ENCODE data around the gene NKAP. TPM values are rescaled to one million over a fixed set of nuclear protein-coding genes. Genes with fewer than 3 reads are reported as not detected.

The NKAP gene
- total and polyA plus RNA-seq, 2 of the 13 experiments (the other 11 are each of a cell fraction or from before 2014, with no cell fraction given), result 3.6 to 6.1 TPM

GRCh38 chrX:119970574-119970973 lies 27.0 kb upstream of the NKAP start:
- in situ Hi-C loops (cut with HindIII; ENCODE audit: extremely low pct_ligation_motif_present, low pct_unique_long_range_greater_than_20kb) (no loop called here), intact Hi-C loops (cut with micrococcal nuclease; ENCODE audit: unreplicated experiment) (no loop called here)
- ChIA-PET CTCF (ENCODE audit: low intra/inter-chr PET ratio, low total read pairs) (no interaction called here), POLR2A (no interaction called here)
- no peaks in the 10 kb centered on the region for H3K36me3 ChIP-seq (replicated peaks in 1 of 2; ENCODE audit: control insufficient read depth in 1 of 2, insufficient read depth in 2 of 2, low read length in 2 of 2)
- no TSS peak for BruUV-seq (replicated peaks)
- H3K79me2 ChIP-seq (ENCODE audit: insufficient read depth, low read length), result no peaks in the 10 kb centered on the region
- H3K9me3 ChIP-seq (ENCODE audit: low read length), result no peaks in the 10 kb centered on the region
- ATAC-seq, result no peak
- no peak overlapping the region for H3K9ac ChIP-seq (ENCODE audit: insufficient read depth, low read depth, low read length)
- no peak overlapping the region for H3K4me3 ChIP-seq (replicated peaks in 1 of 3; ENCODE audit: insufficient read depth in 1 of 3, low read depth in 2 of 3, low read length in 3 of 3)
- peak overlapping the region; percentile 24 for H3K4me2 ChIP-seq (ENCODE audit: low read depth, low read length)
- no peaks in the 10 kb centered on the region for H3K27me3 ChIP-seq (ENCODE audit: control insufficient read depth in 1 of 2, insufficient read depth in 2 of 2, low read length in 2 of 2)
- peaks cover 9% of the 10 kb centered on the region; the same call in 1 of the 2 replicates for H3K4me1 ChIP-seq (ENCODE audit: insufficient read depth, low read length)
- H4K20me1 ChIP-seq (ENCODE audit: insufficient read depth, low read length), result no peaks in the 10 kb centered on the region
- no peak for FAIRE-seq
- DNase-seq (ENCODE audit: low spot score), result no peak
- 26% methylated on average over 3 of the region's 6 CpGs for WGBS (ENCODE audit: low lambda C conversion rate)
- H3K27ac ChIP-seq (ENCODE audit: extremely low read length, insufficient read depth, low read length), result no peak overlapping the region
- no peak overlapping the region for H2AFZ ChIP-seq (ENCODE audit: low read length)
- no peak for TF ChIP-seq ZNF234 (CRISPR knock-in tag; conservative IDR thresholded peaks at IDR 0.05)
- no peak for TF ChIP-seq CEBPB (IDR thresholded peaks at IDR 0.05; ENCODE audit: borderline replicate concordance, low read depth, low read length)
- no peak for TF ChIP-seq PCBP2 (optimal IDR thresholded peaks at IDR 0.05; ENCODE audit: low read depth, low read length, poor library complexity, severe bottlenecking)
- no peak for TF ChIP-seq ZBTB21 (CRISPR knock-in tag; IDR thresholded peaks at IDR 0.05)
- TF ChIP-seq ZNF543 (CRISPR knock-in tag; IDR thresholded peaks at IDR 0.05), result no peak
- no peak for TF ChIP-seq ZBTB39 (CRISPR knock-in tag; IDR thresholded peaks at IDR 0.05)
- no peak for TF ChIP-seq ZUFSP (CRISPR knock-in tag; IDR thresholded peaks at IDR 0.05; ENCODE audit: borderline replicate concordance)
- no peak for TF ChIP-seq ZNF512 (CRISPR knock-in tag; IDR thresholded peaks at IDR 0.05)
- TF ChIP-seq ZSCAN25 (CRISPR knock-in tag; IDR thresholded peaks at IDR 0.05), result no peak
- TF ChIP-seq ZNF143 (CRISPR knock-in tag; IDR thresholded peaks at IDR 0.05), result no peak
- no peak for TF ChIP-seq KDM3A (CRISPR knock-in tag; IDR thresholded peaks at IDR 0.05; ENCODE audit: low read depth)
- TF ChIP-seq ZNF569 (CRISPR knock-in tag; IDR thresholded peaks at IDR 0.05; ENCODE audit: borderline replicate concordance), result no peak
- no peak for TF ChIP-seq ZNF773 (CRISPR knock-in tag; IDR thresholded peaks at IDR 0.05; ENCODE audit: borderline replicate concordance)
- no peak for TF ChIP-seq MAFG (CRISPR knock-in tag; IDR thresholded peaks at IDR 0.05)
- no peak for TF ChIP-seq KLF12 (CRISPR knock-in tag; IDR thresholded peaks at IDR 0.05; ENCODE audit: borderline replicate concordance)
- no peak for TF ChIP-seq PAWR (CRISPR knock-in tag; IDR thresholded peaks at IDR 0.05; ENCODE audit: borderline replicate concordance)
- TF ChIP-seq ZNF24 (IDR thresholded peaks at IDR 0.05), result no peak
- TF ChIP-seq FOXK2 (IDR thresholded peaks at IDR 0.05), result no peak

Data from HepG2 (cell line).